ENCODE measurements around the gene COL2A1.

COL2A1 gene

GRCh38 chr12:47988073-47989022 is 15.9 kb downstream of the COL2A1 start:
- DNase-seq: peak; percentile 61

DNA sequence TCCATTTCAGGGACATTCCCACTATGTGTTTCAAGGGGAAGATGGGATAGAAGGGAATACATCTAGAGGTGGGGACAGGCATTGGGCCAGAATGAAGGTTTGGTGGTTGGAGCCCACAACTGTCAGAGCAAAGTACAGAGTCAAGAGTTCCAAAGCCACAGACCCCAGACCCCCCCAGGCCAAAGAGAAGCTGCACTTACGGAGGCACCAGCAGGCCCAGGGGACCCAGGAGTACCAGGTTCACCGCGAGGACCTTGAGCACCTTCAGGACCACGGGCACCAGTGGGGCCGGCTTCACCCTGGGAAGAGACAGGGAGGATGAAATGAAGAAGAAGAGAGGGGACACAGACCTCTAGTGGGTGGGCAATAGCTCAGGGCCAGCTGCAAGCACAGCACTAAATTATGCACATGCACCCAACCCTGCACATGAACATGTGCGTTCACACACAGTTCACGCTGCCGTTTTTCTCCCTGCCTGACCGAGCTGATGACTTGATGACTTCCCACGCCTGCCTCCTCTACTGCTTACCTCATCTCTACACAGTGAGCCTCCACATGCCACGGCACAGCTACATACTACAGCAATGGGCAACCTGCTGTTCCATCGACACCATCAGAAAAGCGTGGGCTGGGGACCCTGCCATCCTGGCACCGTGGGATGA is 16.7 kb downstream of the COL2A1 start:
- DNase-seq: peak; percentile 58

DNA sequence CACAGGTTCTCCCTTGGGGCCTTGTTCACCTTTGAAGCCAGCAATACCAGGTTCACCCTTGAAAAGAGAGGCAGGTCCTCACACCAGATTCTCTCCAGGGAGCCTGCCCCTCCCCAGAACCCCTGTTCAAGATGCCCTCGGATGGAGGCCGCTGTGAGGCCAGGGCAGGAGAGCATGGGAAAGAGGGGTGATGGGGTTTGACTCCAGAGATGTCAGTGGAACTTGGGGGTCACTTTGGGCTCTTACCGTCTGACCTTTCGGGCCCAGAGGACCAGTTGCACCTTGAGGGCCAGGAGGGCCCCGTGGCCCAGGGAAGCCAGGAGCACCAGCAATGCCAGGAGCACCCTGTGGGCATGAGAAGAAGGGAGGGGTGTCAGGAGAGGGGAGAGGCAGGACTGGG is 17.4 kb downstream of the COL2A1 start:
- no peak for DNase-seq

- DNase-seq: no peak
Observed at GRCh38 chr12:47986291-47986660, 18.0 kb downstream of the COL2A1 start.

GRCh38 chr12:47985596-47986290 is 18.5 kb downstream of the COL2A1 start:
- no peak for DNase-seq

DNA sequence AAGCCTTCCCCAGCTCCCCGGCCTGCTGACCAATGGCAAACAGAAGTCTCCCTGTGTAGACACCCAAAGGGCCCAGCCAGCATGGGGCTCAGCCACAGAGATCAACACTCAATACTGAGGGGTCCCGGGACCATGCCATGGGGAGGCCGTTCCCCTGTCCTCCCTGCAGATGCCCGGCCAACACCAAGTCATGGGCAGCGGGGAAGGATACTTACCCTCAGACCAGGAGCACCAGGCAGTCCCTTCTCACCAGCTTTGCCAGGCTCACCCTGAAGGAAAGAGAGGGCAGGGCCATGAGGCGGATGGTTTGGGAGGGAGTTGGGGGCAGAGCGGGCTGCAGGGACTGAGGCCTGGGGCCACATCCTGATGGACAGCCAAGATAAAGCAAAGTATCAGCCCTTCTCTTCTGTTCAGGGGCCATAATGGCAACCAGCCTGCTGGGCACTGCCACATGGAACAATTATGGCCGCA is 19.9 kb downstream of the COL2A1 start:
- DNase-seq: no peak

- DNase-seq: no peak
Observed at GRCh38 chr12:47983541-47984115, 20.6 kb downstream of the COL2A1 start.

- no peak for DNase-seq
Observed at GRCh38 chr12:47982770-47983169, 21.5 kb downstream of the COL2A1 start.

DNA sequence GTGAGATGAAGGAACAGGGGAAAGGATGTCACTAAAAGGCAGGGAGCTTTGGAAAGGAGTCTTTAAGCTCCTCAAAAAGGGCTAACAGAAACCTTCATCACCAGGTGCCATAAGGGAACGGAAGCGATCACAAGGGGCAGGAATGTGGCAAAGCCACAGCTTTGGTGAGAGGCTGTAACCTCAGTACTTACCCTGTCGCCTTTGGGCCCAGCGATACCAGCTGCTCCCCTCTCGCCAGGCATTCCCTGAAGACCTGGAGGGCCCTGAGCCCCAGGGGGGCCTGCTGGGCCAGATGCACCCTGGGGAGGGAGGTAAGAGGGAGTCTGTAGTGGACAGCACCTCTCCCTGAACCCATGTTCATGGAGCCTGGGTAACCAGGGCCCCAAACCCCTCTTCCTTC is 22.0 kb downstream of the COL2A1 start:
- no peak for DNase-seq

DNA sequence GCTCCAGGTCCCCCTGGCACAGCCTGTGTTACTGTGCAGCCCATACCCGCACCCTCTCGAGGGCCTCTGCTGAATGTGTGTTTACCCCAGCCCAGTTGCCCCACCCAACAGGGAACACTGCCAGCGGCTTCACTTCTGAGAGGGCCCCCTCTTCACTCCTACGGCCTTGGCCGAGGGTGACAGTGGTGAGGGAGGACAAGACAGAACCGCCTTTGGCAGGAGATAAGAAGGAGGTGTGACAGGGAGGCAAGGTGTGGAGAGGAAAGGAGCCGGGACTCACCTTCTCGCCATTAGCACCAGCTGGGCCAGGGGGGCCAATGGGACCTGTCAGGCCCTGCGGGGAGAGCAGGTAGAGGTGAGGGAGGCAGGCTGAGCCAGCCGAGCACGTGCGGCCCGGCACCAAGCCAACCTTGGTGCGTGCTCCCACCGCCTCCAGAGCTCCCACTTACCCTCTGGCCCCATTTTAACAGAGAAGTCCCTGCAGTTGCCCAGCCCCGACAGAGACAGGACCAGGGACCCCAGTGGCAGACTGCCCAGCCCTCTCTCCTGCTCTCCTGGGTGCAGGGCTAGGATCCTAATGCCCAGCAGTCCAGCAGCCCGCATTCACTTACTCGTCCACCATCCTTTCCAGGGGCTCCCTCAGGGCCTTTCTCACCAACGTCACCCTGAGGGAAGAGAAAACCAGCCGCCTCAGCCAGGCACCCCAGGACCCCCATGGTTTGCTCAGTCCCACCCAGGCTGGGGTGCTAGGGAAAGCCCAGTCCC is 22.6 kb downstream of the COL2A1 start:
- DNase-seq: no peak

DNA sequence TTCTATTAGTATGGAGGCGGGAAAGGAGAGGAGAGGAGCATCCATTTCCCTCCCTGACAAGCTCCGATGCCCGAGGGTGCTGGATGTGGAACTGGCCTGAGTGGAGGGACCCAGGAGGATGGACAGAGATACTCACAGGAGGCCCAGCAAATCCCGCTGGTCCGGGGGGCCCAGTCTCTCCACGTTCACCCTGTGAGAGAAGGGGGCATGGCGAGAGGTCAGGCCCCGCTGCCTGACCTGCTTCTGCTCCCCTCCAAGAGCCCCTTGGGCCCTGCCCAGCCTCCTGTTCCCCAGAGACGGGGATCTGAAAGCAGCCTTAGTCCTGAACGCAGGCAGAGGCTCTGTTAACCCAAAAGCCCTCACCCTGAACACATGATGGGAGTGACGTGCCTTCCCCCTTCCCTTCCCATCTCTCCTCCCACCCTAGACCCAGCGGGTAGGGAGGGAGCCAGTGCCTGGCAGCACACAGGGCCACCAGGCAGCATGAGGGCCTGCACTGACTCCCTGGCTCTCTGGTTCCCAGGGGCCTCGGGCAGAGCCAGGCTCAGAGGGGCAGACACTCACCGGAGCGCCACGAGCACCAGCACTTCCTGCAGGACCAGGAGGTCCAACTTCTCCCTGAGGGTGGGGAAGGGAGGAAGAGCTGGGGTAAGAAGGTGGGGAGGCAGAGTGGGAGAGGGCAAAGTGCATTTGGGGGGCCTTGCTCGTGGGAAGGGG is 23.3 kb downstream of the COL2A1 start:
- no peak for DNase-seq

GRCh38 chr12:47980197-47980596 is 24.1 kb downstream of the COL2A1 start:
- no peak for DNase-seq

- DNase-seq: no peak
Observed at GRCh38 chr12:47979686-47980085, 24.6 kb downstream of the COL2A1 start.

DNA sequence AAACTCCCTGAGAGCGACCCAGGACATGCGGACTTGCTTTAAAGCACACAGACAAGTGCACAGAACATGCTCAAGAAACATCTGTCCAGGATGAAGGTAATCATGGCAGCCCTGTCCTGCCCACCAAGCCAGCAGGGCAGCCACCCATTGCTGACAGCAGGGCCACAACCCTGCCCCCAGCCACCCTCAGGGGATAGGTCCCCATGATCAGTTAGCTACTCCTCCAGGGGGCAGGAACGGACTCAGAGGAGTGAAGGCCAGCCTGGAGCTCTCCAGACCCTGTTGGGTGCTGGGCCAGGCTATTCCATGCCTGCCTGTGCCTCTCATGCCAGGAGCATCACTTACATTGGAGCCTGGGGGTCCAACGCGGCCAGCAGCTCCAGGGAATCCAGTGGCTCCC is 25.1 kb downstream of the COL2A1 start:
- DNase-seq: no peak

DNA sequence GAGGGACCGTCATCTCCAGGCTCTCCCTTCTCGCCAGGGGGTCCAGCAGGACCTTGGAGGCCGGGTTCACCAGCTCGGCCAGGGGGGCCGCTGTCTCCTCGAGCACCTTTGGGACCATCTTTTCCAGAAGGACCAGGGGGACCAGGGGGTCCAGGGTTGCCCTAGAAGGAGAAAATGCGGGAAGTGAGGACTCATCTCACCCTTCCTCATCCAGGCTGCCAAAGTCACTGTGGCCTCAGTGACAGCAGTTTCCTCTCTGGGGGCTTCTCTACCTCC is 25.7 kb downstream of the COL2A1 start:
- no peak for DNase-seq

- DNase-seq: no peak
Observed at GRCh38 chr12:47977772-47978597, 26.3 kb downstream of the COL2A1 start.

GRCh38 chr12:47977046-47977771 is 27.1 kb downstream of the COL2A1 start:
- no peak for DNase-seq

- no peak for DNase-seq
Observed at GRCh38 chr12:47975816-47976215, 28.5 kb downstream of the COL2A1 start.

- DNase-seq: no peak
Observed at GRCh38 chr12:47975036-47975620, 29.1 kb downstream of the COL2A1 start.

DNA sequence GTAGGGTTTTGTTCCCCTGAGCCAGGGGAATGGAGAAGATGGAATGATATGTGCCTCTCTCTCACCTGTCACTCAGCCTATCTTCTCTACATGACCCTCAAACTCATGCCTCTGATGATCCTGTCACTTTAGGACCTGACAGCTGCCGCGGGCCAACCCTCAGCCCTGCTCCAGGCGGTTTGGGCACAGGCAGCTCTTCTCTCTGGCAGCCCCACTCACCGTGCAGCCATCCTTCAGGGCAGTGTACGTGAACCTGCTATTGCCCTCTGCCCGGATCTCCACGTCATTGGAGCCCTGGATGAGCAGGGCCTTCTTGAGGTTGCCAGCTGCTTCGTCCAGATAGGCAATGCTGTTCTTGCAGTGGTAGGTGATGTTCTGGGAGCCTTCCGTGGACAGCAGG is 30.4 kb downstream of the COL2A1 start:
- DNase-seq: no peak
